Naive B cell (primary cell): Measurements from ENCODE around the gene RBFOX2. TPM values are rescaled to one million over a fixed set of nuclear protein-coding genes. Genes with fewer than 3 reads are reported as not detected.

Source experiments
- ATAC-seq, 2 donors: fragments of 150-1000 bp; cut with Tn5 transposase; 2 replicates each; pipeline ENCODE4 v1.10.0; 2021; ENCODE audit warnings: low read depth in 2 of 2, mild to moderate bottlenecking in 2 of 2, moderate library complexity in 2 of 2
- DNase-seq: peaks from one replicate; pipeline ENCODE4 v3.0.0; 2022
- H3K27ac Mint-ChIP-seq, 6 donors: one replicate each; pipeline ENCODE4 v1.8.0; 2020 to 2022; ENCODE audit warnings: mild to moderate bottlenecking in 6 of 6, mixed read lengths in 6 of 6, moderate library complexity in 5 of 6, inconsistent platforms in 2 of 6
- H3K27me3 Mint-ChIP-seq, 3 donors: one replicate each; pipeline ENCODE4 v1.8.0; 2021 to 2022; ENCODE audit warnings: mixed read lengths in 3 of 3, mild to moderate bottlenecking in 1 of 3
- H3K36me3 Mint-ChIP-seq, 2 donors: one replicate each; pipeline ENCODE4 v1.8.0; 2020 to 2022; ENCODE audit warnings: mixed read lengths in 2 of 2, inconsistent platforms in 1 of 2, mild to moderate bottlenecking in 1 of 2
- H3K4me1 Mint-ChIP-seq, 3 donors: one replicate each; pipeline ENCODE4 v1.8.0; 2020 to 2022; ENCODE audit warnings: mixed read lengths in 3 of 3, inconsistent platforms in 1 of 3, mild to moderate bottlenecking in 1 of 3, moderate library complexity in 1 of 3
- H3K4me3 Mint-ChIP-seq, 8 donors: one replicate each; pipeline ENCODE4 v1.8.0; 2020 to 2022; ENCODE audit warnings: mild to moderate bottlenecking in 8 of 8, mixed read lengths in 8 of 8, moderate library complexity in 8 of 8, inconsistent platforms in 2 of 8
- H3K9me3 Mint-ChIP-seq, 7 donors: one replicate each; pipeline ENCODE4 v1.8.0; 2020 to 2022; ENCODE audit warnings: mixed read lengths in 7 of 7, mild to moderate bottlenecking in 5 of 7, inconsistent platforms in 2 of 7, moderate library complexity in 1 of 7
- polyA plus RNA-seq, 6 donors: library from polyadenylated mRNA; unstranded; fragments of 300-500 nt; fragmentation: Illumina TruSeq; gene quantifications; one replicate each; pipeline ENCODE4 v1.2.3, GENCODE V29; 2021; ENCODE audit warnings: low read depth in 6 of 6

Gene RBFOX2
- polyA plus RNA-seq, 6 donors from 2014 or later = not detected

GRCh38 chr22:35864545-35865165, 164.0 kb downstream of the RBFOX2 start:
- no peak for DNase-seq
- no peaks in the 10 kb centered on the region for H3K4me1 Mint-ChIP-seq
- ATAC-seq = no peak
- no peaks in the 10 kb centered on the region for H3K36me3 Mint-ChIP-seq
- H3K27ac Mint-ChIP-seq = no peak overlapping the region
- H3K4me3 Mint-ChIP-seq = no peak overlapping the region
- H3K27me3 Mint-ChIP-seq = peaks cover 0 to 4% (median 0%) of the 10 kb centered on the region in 3 donors
- H3K9me3 Mint-ChIP-seq = no peaks in the 10 kb centered on the region

- Mint-ChIP-seq H3K9me3 (no peaks in the 10 kb centered on the region), H3K4me1 (no peaks in the 10 kb centered on the region), H3K27me3 (no peaks in the 10 kb centered on the region), H3K4me3 (no peak overlapping the region), H3K27ac (no peak overlapping the region), H3K36me3 (no peaks in the 10 kb centered on the region)
- DNase-seq (no peak), ATAC-seq (no peak)
These were observed 165.2 kb downstream of the RBFOX2 start for GRCh38 chr22:35863432-35863831.

GRCh38 chr22:35862697-35863096, 165.9 kb downstream of the RBFOX2 start:
- H3K4me1 Mint-ChIP-seq = no peaks in the 10 kb centered on the region
- H3K27ac Mint-ChIP-seq = no peak overlapping the region
- H3K36me3 Mint-ChIP-seq = no peaks in the 10 kb centered on the region
- no peak overlapping the region for H3K4me3 Mint-ChIP-seq
- ATAC-seq (no peak), DNase-seq (no peak)
- no peaks in the 10 kb centered on the region for H3K9me3 Mint-ChIP-seq
- no peaks in the 10 kb centered on the region for H3K27me3 Mint-ChIP-seq

- no peaks in the 10 kb centered on the region for H3K36me3 Mint-ChIP-seq
- H3K4me3 Mint-ChIP-seq = no peak overlapping the region
- no peaks in the 10 kb centered on the region for H3K27me3 Mint-ChIP-seq
- no peaks in the 10 kb centered on the region for H3K4me1 Mint-ChIP-seq
- no peak overlapping the region for H3K27ac Mint-ChIP-seq
- ATAC-seq = no peak
- DNase-seq = no peak
- no peaks in the 10 kb centered on the region for H3K9me3 Mint-ChIP-seq
These were observed 167.2 kb downstream of the RBFOX2 start for GRCh38 chr22:35861451-35861850.

- no peaks in the 10 kb centered on the region for H3K27me3 Mint-ChIP-seq
- no peak overlapping the region for H3K4me3 Mint-ChIP-seq
- no peaks in the 10 kb centered on the region for H3K36me3 Mint-ChIP-seq
- H3K27ac Mint-ChIP-seq = no peak overlapping the region
- H3K4me1 Mint-ChIP-seq = no peaks in the 10 kb centered on the region
- no peak for DNase-seq
- no peaks in the 10 kb centered on the region for H3K9me3 Mint-ChIP-seq
- ATAC-seq = no peak
These were observed 167.8 kb downstream of the RBFOX2 start for GRCh38 chr22:35860837-35861236.

DNA sequence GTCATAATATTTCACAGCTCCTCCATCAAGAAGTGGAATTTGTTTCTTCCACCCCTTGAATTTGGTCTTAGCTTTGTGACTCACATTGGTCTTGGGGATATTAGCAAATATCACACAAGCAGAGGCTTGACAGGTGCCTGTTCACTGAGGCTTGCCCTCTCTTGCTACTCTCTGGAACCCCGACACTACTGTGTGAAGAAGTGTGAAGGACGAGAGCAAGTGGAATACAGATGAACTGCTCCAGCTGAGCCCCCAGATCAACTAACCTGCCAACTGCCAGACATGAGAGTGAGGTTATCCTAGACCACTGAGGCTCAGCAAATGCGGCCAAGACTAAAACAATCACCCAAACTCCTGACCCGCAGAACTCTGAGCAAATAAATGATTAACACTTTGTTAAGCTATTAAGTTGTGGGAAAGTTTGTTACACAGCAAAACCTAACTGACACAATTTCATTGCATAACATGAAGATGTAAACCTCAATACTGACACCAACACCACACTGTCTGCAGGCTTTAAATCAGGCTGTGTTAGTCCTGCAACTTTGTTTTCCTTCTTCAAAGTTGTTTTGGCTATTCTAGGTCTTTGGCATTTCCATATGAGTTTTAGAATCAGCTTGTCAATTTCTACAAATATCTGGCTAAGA, 168.4 kb downstream of the RBFOX2 start:
- H3K27me3 Mint-ChIP-seq = no peaks in the 10 kb centered on the region
- DNase-seq (no peak), ATAC-seq (no peak)
- H3K4me3 Mint-ChIP-seq = no peak overlapping the region
- no peaks in the 10 kb centered on the region for H3K4me1 Mint-ChIP-seq
- no peaks in the 10 kb centered on the region for H3K9me3 Mint-ChIP-seq
- H3K36me3 Mint-ChIP-seq = no peaks in the 10 kb centered on the region
- H3K27ac Mint-ChIP-seq = no peak overlapping the region

DNA sequence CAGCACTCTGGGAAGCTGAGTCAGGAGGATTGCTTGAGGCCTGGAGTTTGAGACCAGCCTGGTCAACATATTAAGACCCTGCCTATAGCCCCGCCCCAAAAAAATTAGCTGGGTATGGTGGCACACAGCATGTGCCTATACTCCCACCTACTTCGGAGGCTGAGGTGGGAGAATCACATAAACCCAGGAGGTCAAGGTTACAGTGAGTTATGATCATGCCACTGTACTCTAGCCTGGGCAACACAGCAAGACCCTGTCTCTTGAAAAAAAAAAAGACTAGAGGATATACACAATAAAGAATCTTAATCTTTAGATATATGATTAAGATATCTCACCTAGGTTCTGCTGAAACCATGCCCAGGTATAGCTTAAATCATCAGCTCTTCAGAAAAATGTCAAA, 174.3 kb downstream of the RBFOX2 start:
- DNase-seq (no peak), ATAC-seq (no peak)
- no peaks in the 10 kb centered on the region for H3K36me3 Mint-ChIP-seq
- H3K4me1 Mint-ChIP-seq = no peaks in the 10 kb centered on the region
- no peaks in the 10 kb centered on the region for H3K27me3 Mint-ChIP-seq
- no peak overlapping the region for H3K27ac Mint-ChIP-seq
- H3K9me3 Mint-ChIP-seq = no peaks in the 10 kb centered on the region
- H3K4me3 Mint-ChIP-seq = no peak overlapping the region

GRCh38 chr22:35852076-35852475, 176.5 kb downstream of the RBFOX2 start:
- Mint-ChIP-seq H3K36me3 (no peaks in the 10 kb centered on the region), H3K4me3 (no peak overlapping the region), H3K9me3 (no peaks in the 10 kb centered on the region), H3K27ac (no peak overlapping the region), H3K4me1 (no peaks in the 10 kb centered on the region), H3K27me3 (no peaks in the 10 kb centered on the region)
- DNase-seq (no peak), ATAC-seq (no peak)

DNA sequence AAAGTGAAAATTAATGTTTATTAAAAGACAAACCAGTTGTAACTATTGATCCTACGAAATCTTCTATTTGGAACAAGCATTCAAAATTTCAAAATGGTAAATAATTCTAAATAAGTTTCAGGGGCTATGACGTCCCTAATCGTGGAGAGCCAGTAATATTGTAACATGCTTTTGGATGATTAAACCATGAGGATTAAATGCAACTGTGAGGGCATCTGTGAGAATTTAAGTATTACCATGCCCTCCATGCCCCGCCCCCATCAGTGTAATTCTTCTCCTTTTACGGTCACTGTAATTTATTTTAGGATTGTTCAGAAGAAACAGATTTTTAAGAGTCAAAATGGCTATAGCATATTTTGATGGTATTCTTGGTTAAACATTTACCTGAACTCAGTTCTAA, 177.8 kb downstream of the RBFOX2 start:
- no peaks in the 10 kb centered on the region for H3K9me3 Mint-ChIP-seq
- H3K36me3 Mint-ChIP-seq = no peaks in the 10 kb centered on the region
- H3K27me3 Mint-ChIP-seq = no peaks in the 10 kb centered on the region
- no peak overlapping the region for H3K4me3 Mint-ChIP-seq
- DNase-seq (no peak), ATAC-seq (no peak)
- H3K27ac Mint-ChIP-seq = no peak overlapping the region
- no peaks in the 10 kb centered on the region for H3K4me1 Mint-ChIP-seq

GRCh38 chr22:35846804-35847203, 181.8 kb downstream of the RBFOX2 start:
- Mint-ChIP-seq H3K4me1 (no peaks in the 10 kb centered on the region), H3K36me3 (no peaks in the 10 kb centered on the region), H3K4me3 (no peak overlapping the region), H3K27me3 (peaks cover 15 to 18% (median 17%) of the 10 kb centered on the region in 3 donors), H3K27ac (no peak overlapping the region), H3K9me3 (no peaks in the 10 kb centered on the region)
- no peak for DNase-seq
- ATAC-seq = no peak

- Mint-ChIP-seq H3K27me3 (peaks cover 21 to 25% (median 21%) of the 10 kb centered on the region in 3 donors), H3K36me3 (no peaks in the 10 kb centered on the region), H3K4me1 (peaks cover 5 to 7% (median 6%) of the 10 kb centered on the region in 3 donors), H3K4me3 (no peak overlapping the region), H3K27ac (no peak overlapping the region), H3K9me3 (no peaks in the 10 kb centered on the region)
- ATAC-seq = no peak
- DNase-seq = no peak
These were observed 183.7 kb downstream of the RBFOX2 start for GRCh38 chr22:35844886-35845285.

DNA sequence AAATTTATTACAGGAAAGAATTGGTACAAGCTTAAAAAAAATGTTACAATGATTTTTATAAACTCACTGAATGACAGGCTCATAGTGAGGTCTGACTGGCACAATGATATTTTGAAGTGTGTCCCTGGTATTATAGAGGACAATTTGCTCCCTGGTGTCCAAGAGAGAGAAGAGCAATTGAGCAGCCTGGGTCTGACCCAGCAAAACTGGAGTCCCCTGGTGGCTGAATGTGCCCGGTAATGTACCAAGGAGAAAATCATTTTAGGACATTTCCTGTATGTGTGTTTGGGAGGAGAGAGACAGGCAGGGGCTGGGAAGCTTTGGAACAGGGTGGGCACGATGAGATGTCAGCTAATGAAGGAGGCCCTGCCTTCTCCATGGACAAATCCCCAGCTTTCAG, 185.7 kb downstream of the RBFOX2 start:
- no peaks in the 10 kb centered on the region for H3K9me3 Mint-ChIP-seq
- no peak overlapping the region for H3K4me3 Mint-ChIP-seq
- peaks cover 30 to 37% (median 35%) of the 10 kb centered on the region in 3 donors for H3K27me3 Mint-ChIP-seq
- DNase-seq (no peak), ATAC-seq (no peak)
- no peak overlapping the region for H3K27ac Mint-ChIP-seq
- no peaks in the 10 kb centered on the region for H3K36me3 Mint-ChIP-seq
- peaks cover 10 to 12% (median 11%) of the 10 kb centered on the region in 3 donors for H3K4me1 Mint-ChIP-seq

DNA sequence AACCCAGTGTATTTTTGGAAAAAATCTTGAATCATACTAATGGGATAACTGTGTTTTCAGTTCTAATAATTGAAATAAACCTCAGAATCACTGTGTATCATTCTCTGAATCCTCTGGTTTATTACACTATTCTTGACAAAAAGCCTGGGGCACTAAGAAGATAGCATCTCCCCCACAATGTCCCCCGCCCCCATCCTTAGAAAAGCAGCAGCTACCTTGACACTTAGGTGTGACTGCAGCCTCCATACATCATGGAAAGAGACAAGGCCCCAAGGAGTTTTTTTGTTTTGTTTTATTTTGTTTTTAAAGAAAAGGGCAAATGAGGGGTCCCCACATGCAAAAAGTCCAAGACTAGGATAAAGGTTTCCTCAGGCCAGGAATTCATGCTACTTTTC, 186.1 kb downstream of the RBFOX2 start:
- no peak overlapping the region for H3K4me3 Mint-ChIP-seq

DNA sequence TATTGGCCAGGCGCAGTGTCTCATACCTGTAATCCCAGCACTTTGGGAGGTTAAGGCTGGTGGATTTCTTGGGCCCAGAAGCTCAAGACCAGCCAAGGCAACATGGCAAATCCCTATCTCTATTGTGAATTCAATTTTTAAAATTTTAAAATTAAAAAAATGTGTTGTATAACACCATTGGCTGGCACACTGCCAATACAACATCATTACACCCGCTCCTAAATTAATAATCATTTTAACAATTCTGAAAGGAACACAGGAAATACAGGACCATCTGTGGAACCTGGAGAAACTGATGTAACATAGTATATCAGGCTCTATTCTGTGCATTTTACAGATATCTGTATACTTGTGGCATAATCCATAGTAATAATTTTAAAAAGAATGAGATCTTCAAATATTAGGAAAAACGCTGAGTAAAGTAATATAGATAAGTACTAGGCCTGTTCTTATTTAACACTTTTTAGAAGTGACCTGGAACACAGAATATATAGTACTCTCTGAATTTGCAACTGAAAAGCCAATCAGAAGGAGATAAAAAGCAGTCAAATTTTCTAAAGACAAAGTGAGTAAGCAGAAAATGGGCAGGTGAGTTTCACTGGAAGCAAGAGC, 186.6 kb downstream of the RBFOX2 start:
- ATAC-seq (no peak), DNase-seq (no peak)
- H3K4me1 Mint-ChIP-seq = peaks cover 10 to 12% (median 11%) of the 10 kb centered on the region in 3 donors
- H3K27me3 Mint-ChIP-seq = peaks cover 30 to 43% (median 42%) of the 10 kb centered on the region in 3 donors
- H3K27ac Mint-ChIP-seq = no peak overlapping the region
- H3K36me3 Mint-ChIP-seq = no peaks in the 10 kb centered on the region
- no peak overlapping the region for H3K4me3 Mint-ChIP-seq
- H3K9me3 Mint-ChIP-seq = no peaks in the 10 kb centered on the region

More for the DNA sequence above, 186.1 kb downstream of the RBFOX2 start:
- Mint-ChIP-seq H3K9me3 (no peaks in the 10 kb centered on the region), H3K27ac (no peak overlapping the region), H3K4me1 (peaks cover 10 to 12% (median 11%) of the 10 kb centered on the region in 3 donors), H3K36me3 (no peaks in the 10 kb centered on the region), H3K27me3 (peaks cover 30 to 40% (median 39%) of the 10 kb centered on the region in 3 donors)
- ATAC-seq = no peak
- DNase-seq = no peak
